Right ventricle myocardium superior (tissue), 1 donor: ENCODE results near the gene SCO2. TPM values are rescaled to one million over a fixed set of nuclear protein-coding genes. Genes with fewer than 3 reads are reported as not detected.

Experiments used
- ATAC-seq: fragments of 200-7000 bp; cut with Tn5 transposase; one replicate; pipeline ENCODE4 v1.9.1; 2020; ENCODE audit warnings: mild to moderate bottlenecking; ENCODE audit not compliant: poor library complexity
- DNase-seq: peaks from one replicate; pipeline ENCODE4 v3.0.0-alpha.2; 2020
- intact Hi-C: fragments of 100-400 bp; cut with DNase I; formaldehyde crosslinking; loops from one replicate; pipeline ENCODE4 v1.11.2; 2022
- total RNA-seq: library from RNA; stranded (reverse); fragmentation: NEBNext Ultra II Directional; extraction: Animal tissue kit (Norgen Biotek cat#: 25700); gene quantifications from one replicate; pipeline ENCODE4 v1.2.1, GENCODE V29; 2021
- donor health status: DM: no; HTN: yes; CAD: no; lungs with severe emphysema.

Gene SCO2
- total RNA-seq, 1 donor from 2014 or later: not detected

GRCh38 chr22:50486561-50487289, 38.7 kb downstream of the SCO2 start, which contains the start of gene MIOX:
Gene MIOX (plus strand): TSS chr22:50486859. CDS start chr22:50486898, 39 bp downstream.
- no peak for DNase-seq
- intact Hi-C loops: no loop called here
- ATAC-seq: no peak

GRCh38 chr22:50485221-50486131, 39.9 kb downstream of the SCO2 start:
- ATAC-seq: no peak
- intact Hi-C loops: no loop called here
- no peak for DNase-seq

GRCh38 chr22:50483977-50484853, 41.2 kb downstream of the SCO2 start:
- ATAC-seq (no peak), DNase-seq (no peak)
- intact Hi-C loops: no loop called here

GRCh38 chr22:50483556-50483955, 41.8 kb downstream of the SCO2 start:
- intact Hi-C loops: no loop called here
- DNase-seq (no peak), ATAC-seq (no peak)

GRCh38 chr22:50483106-50483505, 42.3 kb downstream of the SCO2 start:
- DNase-seq: no peak
- intact Hi-C loops: no loop called here
- ATAC-seq: no peak

GRCh38 chr22:50482107-50483074, 43.0 kb downstream of the SCO2 start:
- no peak for ATAC-seq

GRCh38 chr22:50481440-50482106, 43.8 kb downstream of the SCO2 start, which contains the start of gene ADM2:
Gene ADM2 (plus strand): TSS chr22:50481543. CDS start chr22:50481848, 305 bp downstream.
- ATAC-seq (peak; percentile 50), DNase-seq (no peak)
- intact Hi-C loops: no loop called here

More at GRCh38 chr22:50482107-50483074, 43.0 kb downstream of the SCO2 start:
- intact Hi-C loops: no loop called here
- DNase-seq: no peak

- intact Hi-C loops: no loop called here
- DNase-seq (no peak), ATAC-seq (no peak)
Measured at GRCh38 chr22:50481045-50481439, 44.4 kb downstream of the SCO2 start.

- ATAC-seq (no peak), DNase-seq (no peak)
- intact Hi-C loops: no loop called here
Measured at GRCh38 chr22:50479721-50480120, 45.7 kb downstream of the SCO2 start.

GRCh38 chr22:50477923-50478322, 47.5 kb downstream of the SCO2 start:
- intact Hi-C loops: no loop called here
- ATAC-seq: no peak
- no peak for DNase-seq

- ATAC-seq (no peak), DNase-seq (no peak)
- intact Hi-C loops: no loop called here
Measured at GRCh38 chr22:50476868-50477267, 48.5 kb downstream of the SCO2 start.

- intact Hi-C loops: no loop called here
Measured at GRCh38 chr22:50475652-50476002, 49.8 kb downstream of the SCO2 start.

GRCh38 chr22:50474710-50475651, 50.4 kb downstream of the SCO2 start, which contains the start of gene SBF1:
Gene SBF1 (minus strand): TSS chr22:50475035. CDS start chr22:50474840, 195 bp downstream.
- peak; percentile 96 for DNase-seq
- intact Hi-C loops: no loop called here
- ATAC-seq: peak; percentile 99

More at GRCh38 chr22:50475652-50476002, 49.8 kb downstream of the SCO2 start:
- DNase-seq (no peak), ATAC-seq (no peak)

- ATAC-seq: no peak
- DNase-seq: no peak
- intact Hi-C loops: no loop called here
Measured at GRCh38 chr22:50473855-50474671, 51.3 kb downstream of the SCO2 start.
